Measurements from ENCODE around the gene SNRPA.

DNA sequence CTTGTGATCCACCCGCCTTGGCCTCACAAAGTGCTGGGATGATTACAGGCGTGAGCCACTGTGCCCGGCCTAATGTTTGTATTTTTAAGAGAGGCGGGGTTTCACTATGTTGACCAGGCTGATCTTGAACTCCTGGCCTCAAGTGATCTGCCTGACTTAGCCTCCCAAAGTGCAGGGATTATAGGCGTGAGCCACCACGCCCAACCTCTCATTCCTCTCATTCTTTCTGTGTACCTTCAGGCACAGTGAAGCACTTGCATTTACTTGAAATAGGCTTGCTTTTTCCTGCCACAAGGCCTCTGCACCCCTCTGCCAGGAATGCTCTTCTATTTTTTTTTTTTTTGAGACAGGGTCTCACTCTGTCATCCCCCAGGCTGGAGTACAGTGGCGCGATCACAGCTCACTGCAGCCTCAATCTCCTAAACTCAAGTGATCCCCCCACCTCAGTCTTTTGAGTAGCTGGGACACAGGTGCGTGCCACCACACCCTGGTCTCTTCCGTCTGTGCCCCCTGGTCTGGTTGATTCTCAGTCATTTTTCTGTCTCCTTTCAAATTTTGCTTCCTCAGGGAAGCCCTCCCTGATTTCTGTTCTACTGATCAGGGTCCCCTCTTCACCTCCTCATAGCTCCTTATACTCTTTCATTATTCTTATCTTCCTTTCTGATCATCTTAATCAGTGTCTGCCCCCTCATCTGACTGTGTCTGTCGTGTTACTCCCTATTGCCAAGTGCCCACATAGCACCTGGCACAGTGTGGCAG lies 15.8 kb upstream of the SNRPA start:
- no peak for TF ChIP-seq KLF7 (tag by site-specific recombination; IDR thresholded peaks at IDR 0.05; ENCODE audit: borderline replicate concordance)
- no peak for TF ChIP-seq ZNF623 (tag by site-specific recombination; IDR thresholded peaks at IDR 0.05)
- TF ChIP-seq ZNF24 (tag by site-specific recombination; IDR thresholded peaks at IDR 0.05): no peak
- no peak for TF ChIP-seq ZNF707 (tag by site-specific recombination; IDR thresholded peaks at IDR 0.05)
